Right lobe of liver (tissue), 4 donors: Measurements from ENCODE around the gene HIBCH.

Experiments used
- CTCF ChIP-seq, 4 donors: fragments of 200-600 bp in 3 of 4; fragments of 450-650 bp in 1 of 4; IDR thresholded peaks; one replicate each; pipeline versions ENCODE4 v1.5.1 to v1.8.0; 2016 to 2022; ENCODE audit warnings: antibody characterized with exemption in 4 of 4, mild to moderate bottlenecking in 2 of 4
- POLR2A ChIP-seq: fragments of 450-650 bp; IDR thresholded peaks from one replicate; pipeline ENCODE4 v1.6.1; 2017; ENCODE audit warnings: antibody characterized with exemption, mild to moderate bottlenecking
- donor health status: DM: no; HTN: no; CAD: no.
- donor health status: DM: no; HTN: no; CAD: no.
- donor health status: DM: no; HTN: yes; CAD: no.

- TF ChIP-seq CTCF (IDR thresholded peaks at IDR 0.05) (no peak), POLR2A (no peak)
Measured at GRCh38 chr2:190178066-190178722, 141.4 kb downstream of the HIBCH start.
